Gastrocnemius medialis (tissue), 4 donors: Measurements from ENCODE around the gene USP50. TPM values are rescaled to one million over a fixed set of nuclear protein-coding genes. Genes with fewer than 3 reads are reported as not detected.
"Not testable (repeated sequence)": the region's sequence is repeated elsewhere in the genome, so short reads cannot be mapped to it uniquely, and the experiment has no call there.

Experiments used
- ATAC-seq, 2 donors: fragments of 150-250 bp; one replicate each; pipeline ENCODE4 v1.9.1; 2016
- DNase-seq, 2 donors: peaks; one replicate each; pipeline ENCODE4 v3.0.0-alpha.2; 2019
- H3K27ac ChIP-seq, 4 donors: fragments of 200-600 bp; sonication (generic); 1 replicate in 1 of 4; 2 replicates in 3 of 4; pipeline ENCODE4 v1.5.1; 2016 to 2018; ENCODE audit warnings: mild to moderate bottlenecking in 2 of 4, moderate library complexity in 1 of 4
- H3K27me3 ChIP-seq, 3 donors: fragments of 200-600 bp; sonication (generic) in 2 of 3; 1 replicate in 1 of 3; 2 replicates in 2 of 3; pipeline versions ENCODE4 v1.5.1 to v1.6.0; 2016 to 2019; ENCODE audit warnings: mild to moderate bottlenecking in 1 of 3, moderate library complexity in 1 of 3
- H3K36me3 ChIP-seq, 2 donors: fragments of 200-600 bp; sonication (generic) in 1 of 2; one replicate each; pipeline ENCODE4 v1.5.1; 2017 to 2018
- H3K4me1 ChIP-seq, 2 donors: fragments of 200-600 bp; sonication (generic) in 1 of 2; one replicate each; pipeline ENCODE4 v1.5.1; 2016 to 2017; ENCODE audit warnings: mild to moderate bottlenecking in 2 of 2
- H3K4me3 ChIP-seq, 4 donors: fragments of 200-600 bp; sonication (generic) in 3 of 4; 1 replicate in 1 of 4; 2 replicates in 3 of 4; pipeline ENCODE4 v1.5.1; 2016 to 2019; ENCODE audit warnings: mild to moderate bottlenecking in 2 of 4
- H3K9me3 ChIP-seq, 3 donors: fragments of 200-600 bp; sonication (generic) in 2 of 3; 1 replicate in 1 of 3; 2 replicates in 2 of 3; pipeline ENCODE4 v1.5.1; 2016 to 2019
- POLR2A ChIP-seq, 2 donors: fragments of 450-650 bp; IDR thresholded peaks; one replicate each; pipeline ENCODE4 v1.6.1; 2017; ENCODE audit warnings: antibody characterized with exemption in 2 of 2, mild to moderate bottlenecking in 2 of 2, moderate library complexity in 2 of 2
- in situ Hi-C, 4 donors: fragments of 200-750 bp; cut with MboI; loops; one replicate each; pipeline versions ENCODE4 v1.15.0 to v1.8.0; 2017; ENCODE audit warnings: low sequenced_read_pairs in 4 of 4
- intact Hi-C: fragments of 100-400 bp; cut with DNase I; formaldehyde crosslinking; loops from one replicate; pipeline ENCODE4 v1.15.1; 2023; ENCODE audit warnings: low total_unique reads
- total RNA-seq, 4 donors: library from RNA; depleted of rRNA; stranded (reverse); fragments of >200 nt; gene quantifications; one replicate each; pipeline versions ENCODE4 v1.1.0 to v1.2.3, GENCODE V29; 2016
- TF ChIP-seq, protein P1 (sequence below), 5 experiments: fragments of 450-650 bp in 3 of 5; fragments of 200-600 bp in 2 of 5; sonication (generic) in 2 of 5; IDR thresholded peaks in 4 of 5; conservative IDR thresholded peaks in 1 of 5; 1 replicate in 4 of 5; 2 replicates in 1 of 5; pipeline ENCODE4 v1.5.1; 2016 to 2019; ENCODE audit warnings: antibody characterized with exemption in 5 of 5, mild to moderate bottlenecking in 3 of 5, moderate library complexity in 3 of 5

The USP50 gene
- total RNA-seq, 4 donors from 2014 or later, result 0.71 TPM; not detected in 3

DNA sequence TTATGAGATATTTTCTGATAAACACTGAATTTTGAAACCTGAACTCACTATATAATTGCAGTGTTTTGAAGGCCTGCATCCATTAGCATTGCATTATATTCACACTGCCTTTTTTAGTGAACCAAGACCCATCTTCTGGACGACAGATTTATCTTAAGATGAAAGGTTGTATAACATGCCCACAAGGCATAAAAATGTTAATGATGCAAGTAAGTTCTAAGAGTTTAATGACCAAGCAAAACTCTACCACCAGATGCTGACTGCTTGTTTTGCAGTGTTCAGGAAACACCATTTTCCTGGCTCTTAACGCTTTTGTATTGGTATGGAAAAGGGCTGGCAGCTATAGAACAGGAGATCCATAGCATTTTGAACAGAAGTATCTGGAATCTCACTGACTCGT lies 46.1 kb downstream of the USP50 start:
- H3K9me3 ChIP-seq, result no peaks in the 10 kb centered on the region
- H3K4me1 ChIP-seq, result no peaks in the 10 kb centered on the region
- no peak overlapping the region for H3K4me3 ChIP-seq
- no peak for TF ChIP-seq POLR2A (IDR thresholded peaks at IDR 0.05)
- TF ChIP-seq, protein P1, sequence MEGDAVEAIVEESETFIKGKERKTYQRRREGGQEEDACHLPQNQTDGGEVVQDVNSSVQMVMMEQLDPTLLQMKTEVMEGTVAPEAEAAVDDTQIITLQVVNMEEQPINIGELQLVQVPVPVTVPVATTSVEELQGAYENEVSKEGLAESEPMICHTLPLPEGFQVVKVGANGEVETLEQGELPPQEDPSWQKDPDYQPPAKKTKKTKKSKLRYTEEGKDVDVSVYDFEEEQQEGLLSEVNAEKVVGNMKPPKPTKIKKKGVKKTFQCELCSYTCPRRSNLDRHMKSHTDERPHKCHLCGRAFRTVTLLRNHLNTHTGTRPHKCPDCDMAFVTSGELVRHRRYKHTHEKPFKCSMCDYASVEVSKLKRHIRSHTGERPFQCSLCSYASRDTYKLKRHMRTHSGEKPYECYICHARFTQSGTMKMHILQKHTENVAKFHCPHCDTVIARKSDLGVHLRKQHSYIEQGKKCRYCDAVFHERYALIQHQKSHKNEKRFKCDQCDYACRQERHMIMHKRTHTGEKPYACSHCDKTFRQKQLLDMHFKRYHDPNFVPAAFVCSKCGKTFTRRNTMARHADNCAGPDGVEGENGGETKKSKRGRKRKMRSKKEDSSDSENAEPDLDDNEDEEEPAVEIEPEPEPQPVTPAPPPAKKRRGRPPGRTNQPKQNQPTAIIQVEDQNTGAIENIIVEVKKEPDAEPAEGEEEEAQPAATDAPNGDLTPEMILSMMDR (IDR thresholded peaks at IDR 0.05 in 4 of 5, conservative IDR thresholded peaks at IDR 0.05 in 1 of 5), result no peak
- H3K36me3 ChIP-seq, result peaks cover 9 to 82% of the 10 kb centered on the region in 2 donors
- no peak for DNase-seq
- H3K27me3 ChIP-seq, result no peaks in the 10 kb centered on the region
- in situ Hi-C loops (loop anchor here in 1 of 4 donors (25.0 kb wide), 1 partner anchor 88 kb away; the partner anchor contains the start of gene USP8), intact Hi-C loops (no loop called here)
- ATAC-seq, result no peak
- no peak overlapping the region for H3K27ac ChIP-seq

DNA sequence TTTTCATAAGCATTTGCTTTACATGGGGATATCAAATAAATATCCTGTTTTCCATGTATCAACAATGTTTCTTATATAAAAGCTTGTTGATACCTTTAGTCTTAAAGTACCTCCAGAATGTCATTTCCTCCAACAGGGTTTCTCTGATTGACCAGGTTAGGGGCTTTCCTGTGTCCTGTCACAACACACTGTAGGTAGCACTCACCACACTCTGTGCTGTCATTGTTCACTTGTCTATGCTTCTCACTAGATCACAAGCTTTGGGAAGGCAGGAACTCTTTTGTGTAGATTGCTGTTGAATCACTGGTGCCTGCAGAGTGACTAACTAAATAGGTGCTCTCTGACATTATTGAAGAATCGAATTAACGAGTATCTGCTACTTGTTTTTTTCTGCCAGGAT lies 49.8 kb downstream of the USP50 start:
- in situ Hi-C loops (loop anchor here in 1 of 4 donors (25.0 kb wide), 1 partner anchor 416 kb away; the partner anchor contains the start of gene AP4E1), intact Hi-C loops (loop anchor here (10.0 kb wide), 1 partner anchor 68 kb away; no protein-coding TSS in a partner anchor)
- Histone ChIP-seq H3K27ac (no peak overlapping the region), H3K27me3 (no peaks in the 10 kb centered on the region), H3K9me3 (no peaks in the 10 kb centered on the region), H3K4me1 (no peaks in the 10 kb centered on the region), H3K36me3 (peaks cover 9 to 95% of the 10 kb centered on the region in 2 donors), H3K4me3 (no peak overlapping the region)
- TF ChIP-seq POLR2A (IDR thresholded peaks at IDR 0.05), result no peak
- TF ChIP-seq, protein P1 (IDR thresholded peaks at IDR 0.05 in 4 of 5, conservative IDR thresholded peaks at IDR 0.05 in 1 of 5), result no peak
- ATAC-seq (no peak), DNase-seq (no peak)

DNA sequence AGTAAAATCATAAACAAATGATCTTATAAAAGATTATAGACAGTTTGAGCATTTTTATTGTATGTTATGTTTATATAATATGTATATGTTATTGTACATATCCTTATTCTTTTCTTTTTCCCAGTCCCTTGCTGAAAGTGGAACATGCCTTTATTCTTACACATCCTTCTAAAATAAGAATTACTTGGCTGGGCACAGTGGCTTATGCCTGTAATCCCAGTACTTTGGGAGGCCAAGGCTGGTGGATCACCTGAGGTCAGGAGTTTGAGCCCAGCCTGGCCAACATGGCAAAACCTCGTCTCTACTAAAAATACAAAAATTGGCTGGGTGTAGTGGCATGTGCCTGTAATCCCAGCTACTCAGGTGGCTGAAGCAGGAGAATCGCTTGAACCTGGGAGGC lies 51.9 kb downstream of the USP50 start:
- ATAC-seq, result not testable (repeated sequence)
- H3K36me3 ChIP-seq, result peaks cover 6 to 96% of the 10 kb centered on the region in 2 donors
- in situ Hi-C loops, result loop anchor here in 1 of 4 donors (25.0 kb wide), 1 partner anchor 418 kb away; the partner anchor contains the start of gene AP4E1

DNA sequence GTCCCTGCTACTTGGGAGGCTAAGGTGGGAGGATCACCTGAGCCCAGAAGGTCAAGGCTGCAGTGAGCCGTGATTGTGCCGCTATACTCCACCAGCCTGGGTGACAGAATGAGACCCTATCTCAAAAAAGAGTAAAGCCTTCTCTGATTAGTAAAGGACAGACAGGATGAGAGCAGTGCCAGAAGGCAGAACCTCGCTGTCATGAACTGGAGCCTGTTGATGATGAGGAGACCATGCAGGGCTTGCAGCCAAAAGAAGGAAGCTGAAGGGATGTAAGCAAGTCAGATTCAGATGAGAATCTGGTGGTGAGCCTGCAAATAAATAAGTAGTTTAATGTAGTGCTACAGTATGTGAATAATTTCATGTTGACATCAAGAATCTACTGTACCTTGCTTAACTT lies 52.8 kb downstream of the USP50 start:
- intact Hi-C loops (loop anchor here (10.0 kb wide), 1 partner anchor 71 kb away; no protein-coding TSS in a partner anchor), in situ Hi-C loops (loop anchor here in 1 of 4 donors (25.0 kb wide), 1 partner anchor 419 kb away; the partner anchor contains the start of gene AP4E1)
- H3K4me1 ChIP-seq, result no peaks in the 10 kb centered on the region
- no peak for TF ChIP-seq POLR2A (IDR thresholded peaks at IDR 0.05)
- TF ChIP-seq, protein P1 (IDR thresholded peaks at IDR 0.05 in 4 of 5, conservative IDR thresholded peaks at IDR 0.05 in 1 of 5), result no peak
- no peak overlapping the region for H3K4me3 ChIP-seq
- DNase-seq (no peak), ATAC-seq (no peak)
- peaks cover 4 to 91% of the 10 kb centered on the region in 2 donors for H3K36me3 ChIP-seq
- H3K27me3 ChIP-seq, result no peaks in the 10 kb centered on the region
- no peaks in the 10 kb centered on the region for H3K9me3 ChIP-seq
- H3K27ac ChIP-seq, result no peak overlapping the region

More for the DNA sequence above, 51.9 kb downstream of the USP50 start:
- H3K4me1 ChIP-seq, H3K9me3 ChIP-seq, H3K4me3 ChIP-seq, H3K27me3 ChIP-seq: not testable (repeated sequence)
- intact Hi-C loops, result loop anchor here (10.0 kb wide), 1 partner anchor 70 kb away; no protein-coding TSS in a partner anchor
- DNase-seq, result peak in 1 of 2 donors; percentile 15
- H3K27ac ChIP-seq, result peak overlapping the region in 1 of 4 donors; percentile 7

DNA sequence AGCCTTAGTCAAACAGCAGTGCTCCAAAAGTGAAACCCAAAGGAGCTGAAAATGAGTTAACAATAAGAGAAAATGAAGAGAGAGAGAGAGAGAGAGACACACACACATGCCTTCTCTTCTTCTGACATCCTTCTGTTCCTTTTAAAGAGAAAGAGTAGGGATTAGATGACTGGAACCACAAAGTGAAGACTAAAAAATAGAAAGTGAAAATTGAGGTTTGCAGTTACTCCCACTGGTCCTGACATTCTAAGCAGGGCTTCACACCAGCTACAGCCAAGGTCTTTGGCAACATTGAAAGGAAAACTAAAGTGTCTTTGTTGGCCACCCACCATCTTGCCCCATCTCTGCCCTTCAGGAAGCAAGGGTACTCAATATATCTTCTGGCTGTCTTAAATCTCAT lies 59.2 kb downstream of the USP50 start:
- intact Hi-C loops (no loop called here), in situ Hi-C loops (loop anchor here in 1 of 4 donors (25.0 kb wide), 1 partner anchor 425 kb away; the partner anchor contains the start of gene AP4E1)
- H3K27me3 ChIP-seq, result no peaks in the 10 kb centered on the region
- H3K36me3 ChIP-seq, result peaks cover 0 to 59% of the 10 kb centered on the region in 2 donors
- H3K9me3 ChIP-seq, result no peaks in the 10 kb centered on the region
- no peaks in the 10 kb centered on the region for H3K4me1 ChIP-seq
- no peak overlapping the region for H3K4me3 ChIP-seq
- DNase-seq (no peak), ATAC-seq (no peak)
- TF ChIP-seq, protein P1 (IDR thresholded peaks at IDR 0.05 in 4 of 5, conservative IDR thresholded peaks at IDR 0.05 in 1 of 5), result no peak
- TF ChIP-seq POLR2A (IDR thresholded peaks at IDR 0.05), result no peak
- no peak overlapping the region for H3K27ac ChIP-seq
